PFSK-1 (cell line): Measurements from ENCODE around the gene SLC25A15.

ENCODE experiments used
- FOXP2 ChIP-seq: optimal IDR thresholded peaks from 2 replicates; pipeline ENCODE3; 2011; ENCODE audit warnings: borderline replicate concordance, control low read depth, inconsistent platforms; ENCODE audit not compliant: insufficient read depth; ENCODE audit errors: extremely low read length, extremely low read depth
- POLR2AphosphoS5 ChIP-seq: IDR thresholded peaks from 2 replicates; pipeline ENCODE4 v1.6.1; 2012; ENCODE audit warnings: low read depth, mild to moderate bottlenecking, control low read depth, low read length, moderate library complexity
- REST ChIP-seq, 2 experiments: IDR thresholded peaks; 2 replicates each; pipeline versions ENCODE4 v1.6.1 to v1.8.0; 2011 to 2012; ENCODE audit warnings: low read depth in 2 of 2, low read length in 2 of 2, control low read depth in 1 of 2, inconsistent platforms in 1 of 2, mild to moderate bottlenecking in 1 of 2, moderate library complexity in 1 of 2; ENCODE audit not compliant: insufficient read depth in 1 of 2
- SIN3A ChIP-seq: IDR thresholded peaks from 2 replicates; pipeline ENCODE4 v1.6.1; 2012; ENCODE audit warnings: mild to moderate bottlenecking, low read length, moderate library complexity, borderline replicate concordance; ENCODE audit not compliant: insufficient read depth
- TAF1 ChIP-seq: IDR thresholded peaks from 2 replicates; pipeline ENCODE4 v1.6.1; 2012; ENCODE audit warnings: low read length, control low read depth, borderline replicate concordance; ENCODE audit not compliant: insufficient read depth

The SLC25A15 gene

GRCh38 chr13:40770934-40771618 lies 18.3 kb upstream of the SLC25A15 start, which contains the start of gene MRPS31:
Gene MRPS31, minus strand, starts transcription at chr13:40771190. Its CDS starts 54 bp downstream, at chr13:40771136.
- peak; percentile 85 for TF ChIP-seq POLR2AphosphoS5
- no peak for TF ChIP-seq REST (IDR thresholded peaks at IDR 0.05; ENCODE audit: insufficient read depth in 1 of 2, low read depth in 2 of 2, low read length in 2 of 2)
- no peak for TF ChIP-seq SIN3A
- TF ChIP-seq FOXP2, result peak; percentile 83
- TF ChIP-seq TAF1, result peak; percentile 74; the same call in 1 of the 2 replicates

- TF ChIP-seq TAF1, result no peak
- no peak for TF ChIP-seq REST (IDR thresholded peaks at IDR 0.05; ENCODE audit: insufficient read depth in 1 of 2, low read depth in 2 of 2, low read length in 2 of 2)
- TF ChIP-seq POLR2AphosphoS5, result no peak
- TF ChIP-seq SIN3A, result no peak
- TF ChIP-seq FOXP2, result no peak
Measured at GRCh38 chr13:40772765-40773473, 16.5 kb upstream of the SLC25A15 start.

GRCh38 chr13:40774672-40775071 lies 14.7 kb upstream of the SLC25A15 start:
- TF ChIP-seq POLR2AphosphoS5, result no peak
- TF ChIP-seq TAF1, result no peak
- no peak for TF ChIP-seq SIN3A

- TF ChIP-seq TAF1, result no peak
- TF ChIP-seq FOXP2, result no peak
- no peak for TF ChIP-seq REST (IDR thresholded peaks at IDR 0.05; ENCODE audit: insufficient read depth in 1 of 2, low read depth in 2 of 2, low read length in 2 of 2)
- no peak for TF ChIP-seq POLR2AphosphoS5
- no peak for TF ChIP-seq SIN3A
Measured at GRCh38 chr13:40776232-40776631, 13.2 kb upstream of the SLC25A15 start.

GRCh38 chr13:40776681-40777165 lies 12.7 kb upstream of the SLC25A15 start:
- TF ChIP-seq SIN3A, result no peak

GRCh38 chr13:40777166-40777808 lies 12.1 kb upstream of the SLC25A15 start:
- no peak for TF ChIP-seq FOXP2
- no peak for TF ChIP-seq SIN3A
- TF ChIP-seq TAF1, result no peak
- TF ChIP-seq REST (IDR thresholded peaks at IDR 0.05; ENCODE audit: insufficient read depth in 1 of 2, low read depth in 2 of 2, low read length in 2 of 2), result no peak
- TF ChIP-seq POLR2AphosphoS5, result no peak
